ENCODE data around the gene GALNT5.

GRCh38 chr2:157252529-157252928, 5.0 kb upstream of the GALNT5 start:
- no peak for TF ChIP-seq CTCF (conservative IDR thresholded peaks at IDR 0.05 in 1 of 2, IDR thresholded peaks at IDR 0.05 in 1 of 2; ENCODE audit: low read depth in 1 of 2, low read length in 2 of 2)
- no peak for TF ChIP-seq EZH2 (IDR thresholded peaks at IDR 0.05; ENCODE audit: low read length, missing control alignments)
